Esophagus squamous epithelium (tissue), 4 donors: ENCODE results near the gene MTCL1.

ENCODE experiments used
- POLR2A ChIP-seq, 4 donors: fragments of 450-650 bp; IDR thresholded peaks; one replicate each; pipeline ENCODE4 v1.6.1; 2017; ENCODE audit warnings: antibody characterized with exemption in 4 of 4, mild to moderate bottlenecking in 4 of 4, moderate library complexity in 3 of 4
- TF ChIP-seq, protein P1 (sequence below), 6 experiments: fragments of 450-650 bp in 4 of 6; fragments of 200-600 bp in 2 of 6; sonication (generic) in 2 of 6; IDR thresholded peaks; one replicate each; pipeline ENCODE4 v1.5.1; 2016 to 2019; ENCODE audit warnings: antibody characterized with exemption in 6 of 6, mild to moderate bottlenecking in 4 of 6, moderate library complexity in 4 of 6

GRCh38 chr18:8826971-8827370, 121.6 kb downstream of the MTCL1 start:
- TF ChIP-seq, protein P1, sequence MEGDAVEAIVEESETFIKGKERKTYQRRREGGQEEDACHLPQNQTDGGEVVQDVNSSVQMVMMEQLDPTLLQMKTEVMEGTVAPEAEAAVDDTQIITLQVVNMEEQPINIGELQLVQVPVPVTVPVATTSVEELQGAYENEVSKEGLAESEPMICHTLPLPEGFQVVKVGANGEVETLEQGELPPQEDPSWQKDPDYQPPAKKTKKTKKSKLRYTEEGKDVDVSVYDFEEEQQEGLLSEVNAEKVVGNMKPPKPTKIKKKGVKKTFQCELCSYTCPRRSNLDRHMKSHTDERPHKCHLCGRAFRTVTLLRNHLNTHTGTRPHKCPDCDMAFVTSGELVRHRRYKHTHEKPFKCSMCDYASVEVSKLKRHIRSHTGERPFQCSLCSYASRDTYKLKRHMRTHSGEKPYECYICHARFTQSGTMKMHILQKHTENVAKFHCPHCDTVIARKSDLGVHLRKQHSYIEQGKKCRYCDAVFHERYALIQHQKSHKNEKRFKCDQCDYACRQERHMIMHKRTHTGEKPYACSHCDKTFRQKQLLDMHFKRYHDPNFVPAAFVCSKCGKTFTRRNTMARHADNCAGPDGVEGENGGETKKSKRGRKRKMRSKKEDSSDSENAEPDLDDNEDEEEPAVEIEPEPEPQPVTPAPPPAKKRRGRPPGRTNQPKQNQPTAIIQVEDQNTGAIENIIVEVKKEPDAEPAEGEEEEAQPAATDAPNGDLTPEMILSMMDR (IDR thresholded peaks at IDR 0.05) = no peak
- no peak for TF ChIP-seq POLR2A (IDR thresholded peaks at IDR 0.05)
